Measurements from ENCODE around the gene IL27RA.

Gene IL27RA

DNA sequence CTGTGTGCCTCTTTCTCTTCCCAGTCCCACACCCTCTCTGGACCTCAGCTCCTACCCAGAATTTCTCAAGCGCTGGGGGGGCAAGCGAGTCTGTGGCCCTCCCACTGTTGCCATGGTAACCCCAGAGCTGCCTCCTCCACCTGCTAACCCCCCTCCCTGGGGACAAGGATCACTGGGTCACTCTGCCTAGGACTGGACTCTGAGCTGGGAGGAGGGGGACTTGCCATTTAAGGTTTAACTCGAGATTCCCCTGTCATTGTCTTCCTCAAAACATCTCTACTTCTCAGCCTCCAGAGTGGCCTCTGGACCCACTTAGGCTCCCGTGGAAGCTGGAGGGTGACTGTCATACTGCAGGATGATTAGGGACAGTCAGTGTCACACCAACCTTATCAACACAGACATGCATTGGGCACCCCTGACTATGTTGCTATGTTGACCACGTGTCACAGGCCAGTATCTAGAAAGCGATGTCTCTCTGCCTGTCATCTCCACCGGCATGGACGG, 28.1 kb downstream of the IL27RA start:
- H3K79me2 ChIP-seq (ENCODE audit: insufficient read depth, low read length) = no peaks in the 10 kb centered on the region
- peaks cover 7% of the 10 kb centered on the region for H3K4me1 ChIP-seq (ENCODE audit: insufficient read depth, low read length)
- no peaks in the 10 kb centered on the region for H3K36me3 ChIP-seq (ENCODE audit: insufficient read depth, low read length)
- H3K9me3 ChIP-seq (ENCODE audit: insufficient read depth, low read length, severe bottlenecking) = no peaks in the 10 kb centered on the region
- ATAC-seq (ENCODE audit: insufficient read depth, low read depth) (no peak), DNase-seq (no peak)
- no peak overlapping the region for H3K4me3 ChIP-seq (ENCODE audit: low read depth in 1 of 2, low read length in 2 of 2)
- H3K4me2 ChIP-seq (ENCODE audit: insufficient read depth, low read length) = no peak overlapping the region
- TF ChIP-seq, protein P1, sequence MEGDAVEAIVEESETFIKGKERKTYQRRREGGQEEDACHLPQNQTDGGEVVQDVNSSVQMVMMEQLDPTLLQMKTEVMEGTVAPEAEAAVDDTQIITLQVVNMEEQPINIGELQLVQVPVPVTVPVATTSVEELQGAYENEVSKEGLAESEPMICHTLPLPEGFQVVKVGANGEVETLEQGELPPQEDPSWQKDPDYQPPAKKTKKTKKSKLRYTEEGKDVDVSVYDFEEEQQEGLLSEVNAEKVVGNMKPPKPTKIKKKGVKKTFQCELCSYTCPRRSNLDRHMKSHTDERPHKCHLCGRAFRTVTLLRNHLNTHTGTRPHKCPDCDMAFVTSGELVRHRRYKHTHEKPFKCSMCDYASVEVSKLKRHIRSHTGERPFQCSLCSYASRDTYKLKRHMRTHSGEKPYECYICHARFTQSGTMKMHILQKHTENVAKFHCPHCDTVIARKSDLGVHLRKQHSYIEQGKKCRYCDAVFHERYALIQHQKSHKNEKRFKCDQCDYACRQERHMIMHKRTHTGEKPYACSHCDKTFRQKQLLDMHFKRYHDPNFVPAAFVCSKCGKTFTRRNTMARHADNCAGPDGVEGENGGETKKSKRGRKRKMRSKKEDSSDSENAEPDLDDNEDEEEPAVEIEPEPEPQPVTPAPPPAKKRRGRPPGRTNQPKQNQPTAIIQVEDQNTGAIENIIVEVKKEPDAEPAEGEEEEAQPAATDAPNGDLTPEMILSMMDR (IDR thresholded peaks at IDR 0.05; ENCODE audit: borderline replicate concordance, extremely low read depth, low read length, poor library complexity, severe bottlenecking) = no peak
- no peak for TF ChIP-seq EZH2 (IDR thresholded peaks at IDR 0.05; ENCODE audit: borderline replicate concordance, low read depth, low read length, severe bottlenecking)
- no peak overlapping the region for H3K9ac ChIP-seq (ENCODE audit: low read depth, low read length)
- no peaks in the 10 kb centered on the region for H3K27me3 ChIP-seq (ENCODE audit: insufficient read depth, low read length, poor library complexity)
- H2AFZ ChIP-seq (ENCODE audit: low read depth, low read length) = no peak overlapping the region
- H4K20me1 ChIP-seq (ENCODE audit: insufficient read depth, low read length) = no peaks in the 10 kb centered on the region
- no peak overlapping the region for H3K27ac ChIP-seq (ENCODE audit: low read length)

DNA sequence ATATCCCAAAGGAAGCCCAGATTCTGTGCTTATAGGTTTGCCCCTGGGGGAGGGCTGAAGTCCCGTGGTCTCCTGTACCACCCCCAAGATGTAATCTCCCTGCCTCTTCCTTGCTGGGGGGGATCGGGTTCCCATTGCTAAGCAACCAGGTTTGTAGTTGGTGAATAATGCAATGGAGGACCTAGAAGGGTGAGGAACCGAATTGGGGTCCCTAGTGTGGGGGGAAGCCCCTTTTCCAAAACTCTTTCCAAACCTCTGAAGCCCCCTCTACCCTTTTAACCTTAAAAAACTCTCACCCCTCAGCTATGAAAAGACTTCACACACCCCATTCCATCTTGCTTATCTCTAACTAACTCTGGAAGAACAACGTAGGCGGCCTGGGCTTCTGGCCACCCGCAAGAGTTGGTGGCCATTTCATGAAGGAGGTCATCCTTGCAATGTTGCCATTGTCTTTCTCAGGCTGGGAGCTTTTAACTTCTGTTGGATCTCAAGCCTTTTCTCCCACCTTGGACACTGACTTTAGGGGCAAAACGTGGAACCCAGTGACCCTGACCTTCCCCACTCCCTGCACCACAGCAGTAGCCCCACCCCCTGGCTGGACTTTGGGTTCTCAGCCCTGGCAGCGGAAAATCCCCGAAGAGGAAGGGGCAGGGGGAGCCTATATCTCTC, 29.7 kb downstream of the IL27RA start:
- TF ChIP-seq EZH2 (IDR thresholded peaks at IDR 0.05; ENCODE audit: borderline replicate concordance, low read depth, low read length, severe bottlenecking) = no peak
- TF ChIP-seq, protein P1 (IDR thresholded peaks at IDR 0.05; ENCODE audit: borderline replicate concordance, extremely low read depth, low read length, poor library complexity, severe bottlenecking) = no peak
- Histone ChIP-seq H3K4me1 (ENCODE audit: insufficient read depth, low read length) (peaks cover 7% of the 10 kb centered on the region), H3K36me3 (ENCODE audit: insufficient read depth, low read length) (no peaks in the 10 kb centered on the region), H3K9me3 (ENCODE audit: insufficient read depth, low read length, severe bottlenecking) (no peaks in the 10 kb centered on the region), H3K9ac (ENCODE audit: low read depth, low read length) (no peak overlapping the region), H3K27me3 (ENCODE audit: insufficient read depth, low read length, poor library complexity) (no peaks in the 10 kb centered on the region), H3K4me2 (ENCODE audit: insufficient read depth, low read length) (no peak overlapping the region), H3K79me2 (ENCODE audit: insufficient read depth, low read length) (no peaks in the 10 kb centered on the region), H2AFZ (ENCODE audit: low read depth, low read length) (no peak overlapping the region), H3K4me3 (ENCODE audit: low read depth in 1 of 2, low read length in 2 of 2) (no peak overlapping the region), H4K20me1 (ENCODE audit: insufficient read depth, low read length) (no peaks in the 10 kb centered on the region), H3K27ac (ENCODE audit: low read length) (no peak overlapping the region)
- DNase-seq (no peak), ATAC-seq (ENCODE audit: insufficient read depth, low read depth) (no peak)

DNA sequence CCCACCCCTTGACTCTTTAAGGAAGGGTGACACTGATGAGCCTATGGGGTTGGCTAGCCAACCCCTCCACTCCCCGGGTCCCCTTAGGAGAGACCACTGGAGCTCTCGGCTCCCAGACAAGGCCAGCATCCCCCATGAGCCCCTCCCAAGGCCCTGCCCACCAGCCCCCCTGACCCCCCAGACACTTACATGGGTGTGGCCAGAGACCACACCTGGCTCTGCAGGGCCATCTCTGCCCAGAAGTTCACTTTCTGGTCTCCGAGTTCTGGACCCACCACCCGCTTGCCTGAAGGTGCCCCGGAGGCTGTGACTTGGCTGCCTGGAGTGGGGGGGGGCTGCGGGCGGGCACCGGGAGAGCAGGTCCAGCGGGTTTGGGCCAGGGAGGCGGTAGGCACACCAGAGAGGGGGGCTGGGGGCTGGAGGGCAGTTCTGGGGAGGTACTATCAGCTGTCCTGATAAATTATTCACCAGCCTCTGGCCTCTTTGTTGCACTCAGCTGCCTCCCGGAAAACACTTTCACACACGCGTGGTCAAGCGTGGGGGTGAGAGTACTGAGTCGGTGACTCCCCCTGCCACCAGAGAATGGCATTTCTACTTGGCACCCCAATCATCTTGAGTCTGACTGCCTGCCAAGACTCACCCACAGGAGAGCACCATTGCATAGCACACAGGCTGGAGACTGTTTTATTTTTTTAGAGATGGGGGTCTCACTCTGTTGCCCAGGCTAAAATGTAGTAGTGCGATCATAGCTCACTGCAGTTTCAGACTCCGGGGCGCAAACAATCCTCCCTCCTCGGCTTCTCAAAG, 30.4 kb downstream of the IL27RA start, which contains the start of gene PALM3:
Gene PALM3, minus strand, starts transcription at position 326 of the 807 bp plus-strand sequence. Its CDS starts 96 bp downstream, at position 230.
- no peaks in the 10 kb centered on the region for H3K79me2 ChIP-seq (ENCODE audit: insufficient read depth, low read length)
- no peak within 1 kb of the TSS for H2AFZ ChIP-seq (ENCODE audit: low read depth, low read length)
- no peaks in the 10 kb centered on the region for H4K20me1 ChIP-seq (ENCODE audit: insufficient read depth, low read length)
- no peak for DNase-seq
- H3K4me1 ChIP-seq (ENCODE audit: insufficient read depth, low read length) = peaks cover 7% of the 10 kb centered on the region
- no peaks in the 10 kb centered on the region for H3K27me3 ChIP-seq (ENCODE audit: insufficient read depth, low read length, poor library complexity)
- no peak within 1 kb of the TSS for H3K4me2 ChIP-seq (ENCODE audit: insufficient read depth, low read length)
- TF ChIP-seq, protein P1 (IDR thresholded peaks at IDR 0.05; ENCODE audit: borderline replicate concordance, extremely low read depth, low read length, poor library complexity, severe bottlenecking) = no peak
- no peak for TF ChIP-seq EZH2 (IDR thresholded peaks at IDR 0.05; ENCODE audit: borderline replicate concordance, low read depth, low read length, severe bottlenecking)
- no peak within 1 kb of the TSS for H3K27ac ChIP-seq (ENCODE audit: low read length)
- no peaks in the 10 kb centered on the region for H3K9me3 ChIP-seq (ENCODE audit: insufficient read depth, low read length, severe bottlenecking)
- H3K4me3 ChIP-seq (ENCODE audit: low read depth in 1 of 2, low read length in 2 of 2) = no peak within 1 kb of the TSS
- H3K36me3 ChIP-seq (ENCODE audit: insufficient read depth, low read length) = no peaks in the 10 kb centered on the region
- ATAC-seq (ENCODE audit: insufficient read depth, low read depth) = no peak
- no peak within 1 kb of the TSS for H3K9ac ChIP-seq (ENCODE audit: low read depth, low read length)

All from DND-41 (cell line).